HFFc6 (cell line): ENCODE results near the gene HRH4. TPM values are rescaled to one million over a fixed set of nuclear protein-coding genes. Genes with fewer than 3 reads are reported as not detected.

Experiments used
- DNase-seq: peaks from one replicate; pipeline ENCODE4 v3.0.0-alpha.2; 2018
- H3K27ac Mint-ChIP-seq: 2 replicates; pipeline ENCODE4 v1.8.0; 2020; ENCODE audit warnings: mild to moderate bottlenecking, mixed read lengths
- H3K27me3 Mint-ChIP-seq: 2 replicates; pipeline ENCODE4 v1.8.0; 2021; ENCODE audit warnings: mild to moderate bottlenecking, moderate library complexity, mixed read lengths; ENCODE audit not compliant: insufficient read depth
- H3K36me3 Mint-ChIP-seq: 2 replicates; pipeline ENCODE4 v1.8.0; 2021; ENCODE audit warnings: low read depth, mixed read lengths
- H3K4me1 Mint-ChIP-seq: 2 replicates; pipeline ENCODE4 v1.8.0; 2020; ENCODE audit warnings: low read depth, mixed read lengths
- H3K4me3 Mint-ChIP-seq: 2 replicates; pipeline ENCODE4 v1.8.0; 2020; ENCODE audit warnings: mild to moderate bottlenecking, moderate library complexity, mixed read lengths
- H3K9me3 Mint-ChIP-seq: 2 replicates; pipeline ENCODE4 v1.8.0; 2020; ENCODE audit warnings: mild to moderate bottlenecking, mixed read lengths
- CTCF ChIP-seq: fragments of 200-600 bp; sonication (generic); IDR thresholded peaks from 2 replicates; pipeline ENCODE4 v1.5.0; 2021; ENCODE audit warnings: antibody characterized with exemption, mild to moderate bottlenecking
- long read RNA-seq: library from polyadenylated mRNA; unstranded; transcript quantifications from one replicate; pipeline ENCODE4 v2.0.0, GENCODE V29; 2019
- total RNA-seq, 6 experiments: library from RNA; stranded (reverse); fragmentation: NEBNext Ultra II Directional; extraction: Animal tissue kit (Norgen Biotek cat#: 25700); gene quantifications; 2 replicates in 1 of 6; 3 replicates in 5 of 6; pipeline ENCODE4 v1.2.3, GENCODE V29; 2021

Gene HRH4
- total RNA-seq: not detected
- long read RNA-seq: 0 reads

- peaks cover 5% of the 10 kb centered on the region; the same call in 1 of the 2 replicates for H3K27me3 Mint-ChIP-seq
- no peaks in the 10 kb centered on the region for H3K4me1 Mint-ChIP-seq
- TF ChIP-seq CTCF: no peak
- no peak for DNase-seq
- 0 out of 2 replicates have a peak, but pooled peaks cover under 1% of the 10 kb centered on the region for H3K36me3 Mint-ChIP-seq
- H3K27ac Mint-ChIP-seq: no peak within 1 kb of the TSS
- H3K9me3 Mint-ChIP-seq: no peaks in the 10 kb centered on the region
- no peak within 1 kb of the TSS for H3K4me3 Mint-ChIP-seq
Observed at GRCh38 chr18:24460388-24460787, at the start of gene HRH4. HRH4 (plus strand) TSS chr18:24460637; CDS start chr18:24460729, 92 bp downstream.

GRCh38 chr18:24413148-24413547 lies 47.3 kb upstream of the HRH4 start:
- Mint-ChIP-seq H3K27me3 (peaks cover 11% of the 10 kb centered on the region), H3K4me1 (no peaks in the 10 kb centered on the region), H3K9me3 (no peaks in the 10 kb centered on the region), H3K4me3 (no peak overlapping the region), H3K36me3 (no peaks in the 10 kb centered on the region), H3K27ac (no peak overlapping the region)
- DNase-seq: no peak
- TF ChIP-seq CTCF: peak; percentile 33; the same call in 1 of the 2 replicates

GRCh38 chr18:24414349-24415003 lies 46.0 kb upstream of the HRH4 start:
- Mint-ChIP-seq H3K9me3 (no peaks in the 10 kb centered on the region), H3K4me3 (no peak overlapping the region), H3K36me3 (no peaks in the 10 kb centered on the region), H3K27ac (no peak overlapping the region), H3K27me3 (peaks cover 11% of the 10 kb centered on the region), H3K4me1 (no peaks in the 10 kb centered on the region)
- no peak for TF ChIP-seq CTCF
- DNase-seq: no peak

- Mint-ChIP-seq H3K36me3 (no peaks in the 10 kb centered on the region), H3K4me3 (no peak overlapping the region), H3K27me3 (peaks cover 16% of the 10 kb centered on the region), H3K27ac (no peak overlapping the region), H3K9me3 (no peaks in the 10 kb centered on the region), H3K4me1 (peaks cover 12% of the 10 kb centered on the region; the same call in 1 of the 2 replicates)
- no peak for DNase-seq
- no peak for TF ChIP-seq CTCF
Observed at GRCh38 chr18:24417480-24417879, 43.0 kb upstream of the HRH4 start.

DNA sequence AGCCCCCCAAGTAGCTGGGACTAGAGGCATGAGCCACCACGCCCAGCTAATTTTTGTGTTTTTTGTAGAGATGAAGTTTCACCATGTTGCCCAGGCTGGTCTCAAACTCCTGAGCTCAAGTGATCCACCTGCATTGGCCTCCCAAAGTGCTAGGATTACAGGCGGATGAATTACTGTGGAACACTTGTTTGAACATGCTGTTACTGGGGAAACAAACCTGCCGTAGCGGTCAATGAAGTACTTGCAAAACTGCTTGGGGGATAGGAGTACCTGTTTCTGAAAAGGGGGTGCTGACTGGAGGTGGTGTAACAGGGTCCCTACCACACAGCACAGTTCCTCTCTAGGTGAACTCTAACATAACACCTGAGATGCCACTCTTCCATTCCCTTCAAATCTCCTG lies 39.9 kb upstream of the HRH4 start:
- Mint-ChIP-seq H3K36me3 (peaks cover 2% of the 10 kb centered on the region), H3K4me3 (no peak overlapping the region), H3K27ac (no peak overlapping the region), H3K9me3 (0 out of 2 replicates have a peak, but pooled peaks cover 1% of the 10 kb centered on the region), H3K27me3 (peaks cover 14% of the 10 kb centered on the region), H3K4me1 (peaks cover 13% of the 10 kb centered on the region)
- no peak for TF ChIP-seq CTCF
- DNase-seq: no peak
